H1 (cell line): ENCODE results near the gene MKRN1. TPM values are rescaled to one million over a fixed set of nuclear protein-coding genes. Genes with fewer than 3 reads are reported as not detected.

ENCODE experiments used
- CTCF ChIA-PET: fragments of 300-600 bp; sonication (Branson Sonifier 250); formaldehyde crosslinking; loops from one replicate; lab custom pipeline; 2021; ENCODE audit not compliant: partially characterized antibody; lab: Charles Lee
- POLR2A ChIA-PET: fragments of 300-600 bp; sonication (Branson Sonifier 250); formaldehyde crosslinking; loops from one replicate; lab custom pipeline; 2021; ENCODE audit warnings: inconsistent platforms; ENCODE audit not compliant: partially characterized antibody; lab: Charles Lee
- DNase-seq, 2 experiments: peaks; one replicate each; pipeline versions ENCODE4 v3.0.0 to v3.0.0-alpha.2; 2010 to 2022; ENCODE audit warnings: low spot score in 2 of 2, low read depth in 1 of 2, mixed read lengths in 1 of 2
- FAIRE-seq: peaks from 2 replicates; lab custom pipeline; 2011; peaks lifted over from hg19 to GRCh38; lab: Jason Lieb, UNC
- H2AFZ ChIP-seq: 2 replicates; pipeline ENCODE4 v1.8.1; 2012; ENCODE audit warnings: low read length, inconsistent platforms
- H2AK5ac ChIP-seq: 2 replicates; pipeline ENCODE4 v1.6.1; 2013; ENCODE audit warnings: low read depth, low read length
- H2BK120ac ChIP-seq: replicated peaks from 2 replicates; pipeline ENCODE3; 2013; ENCODE audit warnings: low read depth, low read length, inconsistent platforms
- H2BK12ac ChIP-seq: 2 replicates; pipeline ENCODE4 v1.6.1; 2013; ENCODE audit warnings: low read depth, low read length
- H2BK15ac ChIP-seq: 2 replicates; pipeline ENCODE4 v1.6.1; 2013; ENCODE audit warnings: low read length
- H2BK20ac ChIP-seq: 2 replicates; pipeline ENCODE4 v1.6.1; 2013; ENCODE audit warnings: low read length
- H2BK5ac ChIP-seq: 2 replicates; pipeline ENCODE4 v1.6.1; 2013; ENCODE audit warnings: low read depth, low read length
- H3K14ac ChIP-seq: 2 replicates; pipeline ENCODE4 v1.6.1; 2013; ENCODE audit warnings: inconsistent platforms; ENCODE audit not compliant: insufficient read length
- H3K18ac ChIP-seq: 2 replicates; pipeline ENCODE4 v1.6.1; 2013; ENCODE audit warnings: low read length; ENCODE audit errors: extremely low read depth
- H3K23ac ChIP-seq: 2 replicates; pipeline ENCODE4 v1.6.1; 2013; ENCODE audit warnings: inconsistent platforms; ENCODE audit not compliant: insufficient read length
- H3K23me2 ChIP-seq: 2 replicates; pipeline ENCODE4 v1.6.1; 2013; ENCODE audit warnings: low read depth, low read length
- H3K27ac ChIP-seq: 2 replicates; pipeline ENCODE4 v1.6.1; 2011; ENCODE audit warnings: low read depth, low read length, inconsistent platforms
- H3K27me3 ChIP-seq, 4 experiments: replicated peaks in 1 of 4; 1 replicate in 1 of 4; 2 replicates in 3 of 4; pipeline versions ENCODE4 v1.6.1 to v1.8.1; 2011 to 2013; ENCODE audit warnings: low read length in 3 of 4, mild to moderate bottlenecking in 3 of 4, inconsistent platforms in 2 of 4, mixed read lengths in 2 of 4, moderate library complexity in 1 of 4; ENCODE audit not compliant: control insufficient read depth in 3 of 4, insufficient read depth in 3 of 4; ENCODE audit errors: extremely low read depth in 1 of 4
- H3K36me3 ChIP-seq, 4 experiments: 2 replicates each; pipeline versions ENCODE4 v1.6.1 to v1.8.1; 2011 to 2013; ENCODE audit warnings: mild to moderate bottlenecking in 4 of 4, low read length in 3 of 4, moderate library complexity in 2 of 4, control low read depth in 1 of 4, inconsistent platforms in 1 of 4; ENCODE audit not compliant: insufficient read depth in 4 of 4, control insufficient read depth in 2 of 4
- H3K4ac ChIP-seq: replicated peaks from 2 replicates; pipeline ENCODE3; 2013; ENCODE audit warnings: low read length, low read depth, mixed read lengths, inconsistent platforms; ENCODE audit not compliant: insufficient read length
- H3K4me1 ChIP-seq, 4 experiments: replicated peaks in 1 of 4; 1 replicate in 1 of 4; 2 replicates in 3 of 4; pipeline versions ENCODE4 v1.6.1 to v1.8.1; 2011 to 2013; ENCODE audit warnings: low read length in 3 of 4, inconsistent platforms in 2 of 4, mixed read lengths in 1 of 4; ENCODE audit not compliant: insufficient read depth in 4 of 4, control insufficient read depth in 3 of 4
- H3K4me2 ChIP-seq, 2 experiments: 2 replicates each; pipeline versions ENCODE4 v1.6.1 to v1.8.1; 2011 to 2013; ENCODE audit warnings: low read depth in 2 of 2, low read length in 2 of 2, control low read depth in 1 of 2, inconsistent platforms in 1 of 2, mild to moderate bottlenecking in 1 of 2; ENCODE audit not compliant: insufficient read depth in 1 of 2
- H3K4me3 ChIP-seq, 4 experiments: fragments of 200-600, 300-600 bp in 1 of 4; sonication (generic), shearing (Covaris generic), sonication (Bioruptor Twin) in 1 of 4; 2 replicates each; pipeline versions ENCODE4 v1.5.1 to v1.8.1; 2011 to 2016; ENCODE audit warnings: low read length in 4 of 4, low read depth in 3 of 4, control low read depth in 2 of 4, inconsistent platforms in 2 of 4, mild to moderate bottlenecking in 2 of 4, mixed read lengths in 1 of 4, moderate library complexity in 1 of 4; ENCODE audit not compliant: insufficient read depth in 2 of 4; ENCODE audit errors: extremely low read depth in 1 of 4
- H3K56ac ChIP-seq: replicated peaks from 2 replicates; pipeline ENCODE3; 2013; ENCODE audit warnings: low read depth, mild to moderate bottlenecking, mixed read lengths, low read length, inconsistent platforms; ENCODE audit not compliant: insufficient read length
- H3K79me1 ChIP-seq: 2 replicates; pipeline ENCODE4 v1.6.1; 2013; ENCODE audit warnings: low read depth, low read length, control low read depth
- H3K79me2 ChIP-seq, 2 experiments: 2 replicates each; pipeline versions ENCODE4 v1.6.1 to v1.8.1; 2012 to 2013; ENCODE audit warnings: low read length in 2 of 2, mild to moderate bottlenecking in 2 of 2, inconsistent platforms in 1 of 2; ENCODE audit not compliant: insufficient read depth in 2 of 2, control insufficient read depth in 1 of 2
- H3K9ac ChIP-seq, 4 experiments: replicated peaks in 1 of 4; 1 replicate in 1 of 4; 2 replicates in 3 of 4; pipeline versions ENCODE4 v1.6.1 to v1.8.1; 2011 to 2013; ENCODE audit warnings: low read depth in 3 of 4, low read length in 3 of 4, control low read depth in 2 of 4, mild to moderate bottlenecking in 2 of 4, moderate library complexity in 2 of 4, inconsistent platforms in 1 of 4; ENCODE audit errors: extremely low read depth in 1 of 4
- H3K9me3 ChIP-seq, 2 experiments: 2 replicates each; pipeline versions ENCODE4 v1.6.1 to v1.8.1; 2012 to 2013; ENCODE audit warnings: mild to moderate bottlenecking in 2 of 2, moderate library complexity in 2 of 2, control low read depth in 1 of 2, inconsistent platforms in 1 of 2, low read depth in 1 of 2, low read length in 1 of 2, mixed read lengths in 1 of 2; ENCODE audit not compliant: insufficient read depth in 2 of 2
- H4K20me1 ChIP-seq, 2 experiments: replicated peaks in 1 of 2; 2 replicates each; pipeline versions ENCODE3 to v1.8.1; 2011 to 2013; ENCODE audit warnings: inconsistent platforms in 2 of 2, low read length in 2 of 2, mild to moderate bottlenecking in 1 of 2; ENCODE audit not compliant: insufficient read depth in 2 of 2, control insufficient read depth in 1 of 2
- H4K5ac ChIP-seq: 2 replicates; pipeline ENCODE4 v1.6.1; 2013; ENCODE audit warnings: low read length, low read depth, mixed read lengths, inconsistent platforms; ENCODE audit not compliant: insufficient read length
- H4K8ac ChIP-seq: 2 replicates; pipeline ENCODE4 v1.8.0; 2013; ENCODE audit warnings: mild to moderate bottlenecking, moderate library complexity, low read length, inconsistent platforms; ENCODE audit not compliant: insufficient read depth; ENCODE audit errors: extremely low read depth
- H4K91ac ChIP-seq: replicated peaks from 2 replicates; pipeline ENCODE3; 2013; ENCODE audit warnings: low read length, mixed read lengths, inconsistent platforms; ENCODE audit not compliant: insufficient read length
- SIX5 ChIP-seq: IDR thresholded peaks from 2 replicates; pipeline ENCODE4 v1.6.1; 2011; ENCODE audit warnings: mild to moderate bottlenecking, low read depth, low read length
- WGBS, 2 experiments: shearing (Covaris generic) in 1 of 2; methylation state at CpG; one replicate each; pipeline versions ENCODE4 v1.1.6 to v1.1.7; 2013 to 2015; ENCODE audit warnings: low lambda C conversion rate in 2 of 2, mixed read lengths in 2 of 2, inconsistent platforms in 1 of 2, low coverage in 1 of 2, missing lambda C conversion rate in 1 of 2; ENCODE audit not compliant: insufficient replicate concordance in 2 of 2, insufficient coverage in 1 of 2, insufficient read length in 1 of 2; ENCODE audit errors: extremely low coverage in 1 of 2, missing lambda C conversion rate in 1 of 2; 5-methylcytosine and 5-hydroxymethylcytosine counted together
- polyA plus RNA-seq, 7 experiments: library from polyadenylated mRNA; depleted of rRNA in 3 of 7; stranded (reverse) in 5 of 7; unstranded in 2 of 7; fragments of >200 nt in 5 of 7; fragments of 200-250 nt in 2 of 7; gene quantifications; 1 replicate in 5 of 7; 2 replicates in 1 of 7; 4 replicates in 1 of 7; pipeline versions ENCODE4 v1.2.1 to v1.2.3, GENCODE V29; 2011 to 2013; ENCODE audit warnings: missing spikeins in 2 of 7, mixed read lengths in 2 of 7
- total RNA-seq: library from RNA; stranded (reverse); fragmentation: NEBNext Ultra II Directional; extraction: Animal tissue kit (Norgen Biotek cat#: 25700); gene quantifications from 2 replicates; pipeline ENCODE4 v1.2.1, GENCODE V29; 2021
- TF ChIP-seq, protein P1 (sequence below): IDR thresholded peaks from 2 replicates; pipeline ENCODE4 v1.6.1; 2011; ENCODE audit warnings: low read length, improper control_type of control experiment

Gene MKRN1
- total and polyA plus RNA-seq, 2 of the 8 experiments (the other 6 are each of a cell fraction or from before 2014, with no cell fraction given), result 46.2 to 99.6 TPM

DNA sequence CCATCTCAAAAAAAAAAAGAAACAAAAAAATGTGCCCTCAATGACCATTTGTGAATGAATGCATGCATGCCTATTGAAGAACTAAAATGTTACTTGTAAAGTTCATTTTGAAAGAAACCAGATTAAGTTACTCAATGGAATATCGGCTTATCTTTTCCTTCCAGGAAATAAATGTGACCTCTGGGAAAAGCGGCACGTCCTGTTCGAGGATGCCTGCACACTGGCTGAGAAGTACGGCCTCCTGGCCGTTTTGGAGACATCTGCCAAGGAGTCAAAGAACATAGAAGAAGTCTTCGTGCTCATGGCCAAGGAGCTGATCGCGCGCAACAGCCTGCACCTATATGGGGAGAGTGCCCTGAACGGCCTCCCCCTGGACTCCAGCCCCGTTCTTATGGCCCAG, 53.6 kb downstream of the MKRN1 start:
- FAIRE-seq (no peak), DNase-seq (no peak)
- Histone ChIP-seq H3K9me3 (peaks cover 0 to 1% of the 10 kb centered on the region in 2 experiments; a peak in 1 of 4 replicates), H3K23me2 (no peaks in the 10 kb centered on the region), H2BK120ac (no peak overlapping the region), H4K5ac (no peak overlapping the region), H3K18ac (no peak overlapping the region), H3K23ac (no peak overlapping the region), H3K4ac (no peak overlapping the region), H2BK15ac (no peak overlapping the region), H2AFZ (no peak overlapping the region), H3K36me3 (peaks cover 0 to 3% (median 0%) of the 10 kb centered on the region in 4 experiments; a peak in 2 of 8 replicates), H3K56ac (no peak overlapping the region), H3K14ac (no peak overlapping the region), H2BK12ac (no peak overlapping the region), H3K9ac (no peak overlapping the region), H2BK5ac (no peak overlapping the region), H2AK5ac (no peak overlapping the region), H3K4me3 (no peak overlapping the region), H3K27ac (no peak overlapping the region), H2BK20ac (no peak overlapping the region), H3K27me3 (no peaks in the 10 kb centered on the region), H3K79me2 (no peaks in the 10 kb centered on the region), H4K8ac (no peak overlapping the region; the same call in 1 of the 2 replicates), H4K20me1 (no peaks in the 10 kb centered on the region), H4K91ac (no peak overlapping the region), H3K4me2 (no peak overlapping the region), H3K4me1 (no peaks in the 10 kb centered on the region), H3K79me1 (no peaks in the 10 kb centered on the region)
- ChIA-PET POLR2A (no interaction called here), CTCF (interaction anchor here (1.4 kb wide), 1 partner anchor 11 kb away, joined by 5 read pairs; no protein-coding TSS in a partner anchor)
- WGBS, 2 experiments, result 89% methylated on average over 12 of the region's 12 CpGs; no CpG with 5 or more reads in 1 of the 2 experiments
- TF ChIP-seq, protein P1, sequence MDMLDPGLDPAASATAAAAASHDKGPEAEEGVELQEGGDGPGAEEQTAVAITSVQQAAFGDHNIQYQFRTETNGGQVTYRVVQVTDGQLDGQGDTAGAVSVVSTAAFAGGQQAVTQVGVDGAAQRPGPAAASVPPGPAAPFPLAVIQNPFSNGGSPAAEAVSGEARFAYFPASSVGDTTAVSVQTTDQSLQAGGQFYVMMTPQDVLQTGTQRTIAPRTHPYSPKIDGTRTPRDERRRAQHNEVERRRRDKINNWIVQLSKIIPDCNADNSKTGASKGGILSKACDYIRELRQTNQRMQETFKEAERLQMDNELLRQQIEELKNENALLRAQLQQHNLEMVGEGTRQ, result no peak
- no peak for TF ChIP-seq SIX5
